NCI-H524 treated with DMSO at 0.1 percent for 48 hours (cell line): ENCODE results near the gene DGCR8.
"Not testable (repeated sequence)": the region's sequence is repeated elsewhere in the genome, so short reads cannot be mapped to it uniquely, and the experiment has no call there.

Source experiments
- DNase-seq: peaks from one replicate; lab custom pipeline; 2025; lab: John Stamatoyannopoulos, UW

DGCR8 gene

DNA sequence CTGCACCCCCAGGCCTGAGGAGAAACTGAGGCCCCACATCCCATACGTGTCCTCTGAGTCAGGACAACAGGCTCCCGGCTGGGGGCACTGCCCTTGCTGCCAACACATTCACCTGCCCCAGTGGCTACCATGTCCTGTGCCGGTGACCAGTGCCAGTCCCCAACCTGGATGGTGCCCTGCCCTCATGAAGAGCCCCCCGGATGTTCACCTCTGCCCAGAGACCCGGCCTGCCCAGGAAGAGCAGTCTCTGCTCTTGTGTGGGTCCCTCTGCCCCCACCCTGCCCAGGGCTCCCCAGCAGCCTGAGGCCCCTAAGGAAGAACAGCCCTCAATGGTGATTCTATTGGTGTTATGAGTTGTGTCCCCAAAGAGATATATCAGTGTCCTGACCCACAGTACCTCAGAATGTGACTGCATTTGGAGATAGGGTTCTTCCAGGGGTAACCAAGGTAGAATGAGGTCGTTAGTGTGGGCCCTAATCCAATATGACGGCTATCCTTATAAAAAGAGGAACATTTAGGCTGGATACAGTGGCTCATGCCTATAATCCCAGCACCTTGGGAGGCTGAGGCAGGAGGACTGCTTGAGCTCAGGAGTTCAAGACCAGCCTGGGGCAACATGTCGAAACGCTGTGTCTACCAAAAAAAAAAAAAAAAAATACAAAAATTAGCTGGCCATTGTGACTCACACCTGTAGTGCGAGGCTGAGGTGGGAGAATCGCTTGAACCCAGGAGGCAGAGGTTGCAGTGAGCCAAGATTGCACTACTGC, 13.2 kb upstream of the DGCR8 start:
- DNase-seq: no peak

DNA sequence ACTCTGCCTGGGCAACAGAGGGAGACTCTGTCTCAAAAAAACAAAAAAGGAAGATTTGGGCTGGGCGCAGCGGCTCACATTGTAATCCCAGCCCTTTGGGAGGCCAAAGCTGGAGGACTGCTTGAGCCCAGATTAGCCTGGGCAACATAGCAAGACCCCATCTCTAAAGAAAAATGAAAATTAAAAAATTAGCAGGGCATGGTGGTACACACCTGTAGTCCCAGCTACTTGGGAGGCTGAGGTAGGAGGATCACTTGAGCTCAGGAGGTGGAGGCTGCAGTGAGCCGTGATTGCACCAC, 12.7 kb upstream of the DGCR8 start:
- DNase-seq: not testable (repeated sequence)

DNA sequence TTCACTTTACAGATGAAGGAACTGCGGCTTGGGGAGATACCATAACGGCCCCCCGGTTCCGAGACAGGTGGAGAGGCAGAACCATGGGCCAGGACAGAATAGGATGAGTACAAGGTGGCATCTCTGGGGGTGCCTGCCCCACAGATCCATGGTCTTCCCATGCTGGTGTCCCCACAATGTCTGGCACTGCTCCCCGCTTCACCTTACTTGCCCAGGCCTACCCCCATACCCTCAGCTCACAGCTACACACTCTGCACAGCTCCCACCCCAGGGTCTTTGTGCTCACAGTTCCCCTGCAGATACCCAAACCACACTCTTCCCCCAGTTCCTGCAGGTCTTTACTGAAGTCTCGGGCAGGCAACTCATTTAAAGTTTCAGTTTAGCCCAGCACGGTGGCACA, 11.4 kb upstream of the DGCR8 start:
- DNase-seq: no peak

DNA sequence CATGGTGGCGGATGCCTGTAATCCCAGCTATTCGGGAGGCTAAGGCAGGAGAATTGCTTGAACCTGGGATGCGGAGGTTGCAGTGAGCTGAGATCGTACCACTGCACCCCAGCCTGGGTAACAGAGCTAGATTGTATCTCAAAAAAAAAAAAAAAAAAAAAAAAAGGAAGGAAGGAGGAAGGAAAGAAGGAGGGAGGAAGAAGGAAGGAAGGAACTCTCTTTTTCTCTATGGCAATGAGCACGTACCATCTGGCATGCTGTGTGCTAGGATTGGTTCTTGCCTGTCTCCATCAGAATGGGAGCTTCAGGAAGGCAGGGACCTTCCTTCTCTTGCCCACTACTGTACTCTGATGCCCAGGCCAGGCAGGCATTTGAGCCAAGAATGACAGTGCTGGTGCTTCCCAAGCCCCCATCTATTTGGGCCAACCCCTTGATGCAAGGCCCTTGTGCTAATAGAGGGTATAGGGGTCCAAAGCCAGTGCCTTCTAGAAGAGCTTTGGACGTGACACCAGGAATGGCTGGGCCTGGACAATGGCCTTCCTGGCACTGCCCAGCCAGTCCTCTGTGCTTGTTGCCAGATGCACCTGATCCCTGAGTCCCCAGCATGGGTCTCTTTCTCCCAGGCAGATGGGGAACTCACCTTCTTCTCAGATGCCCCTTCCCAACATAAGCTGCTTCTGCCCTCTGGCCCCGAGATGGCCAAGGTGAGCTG, 10.6 kb upstream of the DGCR8 start:
- DNase-seq: no peak

DNA sequence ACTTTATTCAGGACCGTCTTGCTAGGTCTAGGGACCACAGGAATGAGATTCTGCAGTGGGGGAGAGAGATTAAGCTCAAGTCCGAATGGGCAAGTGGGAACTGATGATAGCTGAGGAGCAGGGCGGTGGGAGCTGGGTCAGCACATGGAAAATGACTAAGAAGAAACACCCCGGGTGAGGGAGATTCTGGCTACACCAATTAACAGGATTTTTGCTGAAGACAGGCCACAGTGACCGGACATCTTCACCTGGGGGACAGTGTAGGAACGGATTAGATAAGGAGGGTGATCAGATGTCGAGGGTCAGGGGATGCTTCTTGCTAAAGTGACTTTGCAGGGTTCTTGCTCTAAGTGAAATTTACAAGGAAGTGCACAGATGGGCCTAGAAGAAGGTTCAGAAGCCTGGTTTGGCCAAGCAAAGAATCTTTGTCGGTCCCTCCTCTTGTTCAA, 8.5 kb upstream of the DGCR8 start:
- DNase-seq: no peak

DNA sequence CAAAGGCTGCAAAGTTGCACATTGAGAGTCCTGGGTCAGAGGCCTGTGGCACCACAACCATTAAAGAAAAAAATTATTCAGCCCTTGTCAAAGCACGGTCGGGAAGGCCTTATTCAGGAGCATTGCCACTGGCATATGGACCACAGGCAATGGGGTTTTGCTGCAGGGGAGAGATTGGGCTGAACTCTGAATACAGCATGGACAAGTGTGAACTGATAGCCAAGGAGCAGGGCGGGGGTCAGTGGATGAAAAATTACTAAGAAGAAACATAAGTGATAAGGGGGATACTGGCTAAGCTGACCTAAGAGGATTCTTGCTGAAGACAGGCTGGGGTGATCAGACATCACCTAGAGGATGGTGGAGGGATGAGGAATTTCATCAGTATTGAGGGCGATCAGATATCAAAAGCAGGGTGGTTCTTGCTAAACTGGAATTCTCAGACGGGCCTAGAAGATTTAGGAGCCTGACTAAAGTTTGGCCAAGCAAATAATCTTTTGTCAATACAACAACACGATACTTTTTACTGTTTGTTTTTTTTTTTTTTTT, 3.3 kb upstream of the DGCR8 start:
- DNase-seq: no peak

DNA sequence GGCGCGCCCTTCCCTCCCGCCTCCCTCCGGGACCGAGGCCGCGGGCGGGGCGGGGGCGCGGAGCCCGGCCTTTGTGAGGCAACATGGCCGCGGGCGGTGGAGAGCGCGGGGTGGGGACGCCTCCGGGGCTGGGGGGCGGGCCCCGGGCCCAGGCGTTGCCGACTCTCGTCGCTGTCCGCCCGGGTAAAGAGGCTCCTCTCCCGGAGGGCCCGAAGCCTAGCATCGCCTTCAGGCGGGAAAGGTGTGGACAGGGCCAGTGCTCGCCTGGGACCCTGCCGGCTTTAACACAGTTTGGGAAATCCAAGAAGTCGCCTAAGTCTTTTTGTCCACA, 369 bp downstream of the DGCR8 start:
- DNase-seq: no peak

DNA sequence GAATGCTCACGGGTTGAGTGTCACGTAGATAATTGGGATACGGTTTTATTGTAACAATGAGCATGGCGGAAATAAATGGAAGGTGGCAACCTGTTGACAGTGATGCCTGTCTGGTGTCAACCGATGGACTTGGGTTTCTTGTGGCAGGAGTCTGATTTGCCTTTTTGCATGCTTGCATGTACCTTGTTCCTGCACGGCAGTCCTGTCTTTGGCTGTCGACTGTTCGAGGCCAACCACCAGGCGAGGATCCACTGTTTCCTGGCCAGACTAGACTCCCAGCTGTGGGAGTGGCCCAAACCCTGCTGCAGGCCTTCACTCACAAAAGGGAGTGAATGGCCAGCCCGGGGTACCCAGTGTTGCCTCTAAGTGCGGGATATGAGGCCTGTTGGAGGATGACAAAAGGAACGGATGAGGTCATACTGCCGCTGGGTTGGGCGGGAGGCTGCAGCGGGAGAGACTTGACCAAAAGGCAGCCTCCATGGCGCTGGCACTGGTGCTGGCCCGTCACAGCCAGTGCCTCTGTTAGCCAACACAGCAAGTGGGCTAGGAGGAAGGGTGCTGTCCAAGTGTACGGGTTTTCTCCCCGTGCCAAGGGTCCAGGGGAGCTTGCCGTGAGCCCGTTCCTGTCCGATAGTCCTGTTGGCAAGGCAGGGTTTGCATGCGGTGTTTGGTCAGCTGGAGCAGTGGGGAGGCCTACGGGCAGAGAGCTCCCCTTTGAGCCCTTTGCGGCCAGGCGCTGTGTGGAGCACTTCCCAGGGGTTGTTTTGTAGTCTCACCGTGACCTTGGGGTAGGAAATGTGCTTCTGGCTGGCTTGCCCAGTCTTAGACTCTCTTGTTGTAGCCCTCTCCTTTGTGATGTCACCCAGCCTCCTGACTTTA, 974 bp downstream of the DGCR8 start:
- no peak for DNase-seq

DNA sequence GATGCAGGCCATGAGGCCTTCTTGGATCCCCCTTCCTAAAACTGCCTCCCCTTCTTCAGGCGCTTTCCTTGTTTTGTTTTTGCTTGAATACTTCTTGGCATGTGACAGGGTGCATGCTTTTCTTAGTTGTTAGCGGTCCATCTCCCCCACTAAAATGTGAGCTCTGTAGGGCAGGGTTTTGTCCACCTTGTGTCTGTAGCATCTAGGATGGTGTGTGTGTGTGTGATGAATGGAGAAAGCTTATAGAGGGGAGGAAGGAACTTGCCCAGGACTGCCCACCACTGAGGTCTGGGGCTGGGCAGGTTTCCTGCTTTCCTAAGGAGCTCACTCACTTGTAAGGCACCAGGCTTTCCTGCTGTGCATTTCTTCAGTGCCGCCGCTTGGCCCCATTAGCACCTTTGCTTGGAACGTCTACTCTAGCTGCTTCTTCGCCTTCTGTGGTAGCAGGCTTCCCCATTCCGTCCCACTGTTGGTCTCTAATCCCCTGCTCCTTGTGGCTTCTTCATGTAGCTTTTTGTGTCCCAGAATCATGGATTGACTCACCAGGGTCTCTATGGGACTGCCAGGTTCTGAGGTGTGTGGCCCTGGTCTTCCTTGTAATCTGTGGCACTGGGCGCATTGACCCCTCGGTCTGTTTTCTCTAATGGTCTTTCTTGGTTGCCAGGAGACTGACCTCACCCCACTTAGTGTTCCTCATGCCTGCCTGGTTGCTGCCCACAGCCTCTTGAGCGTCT, 3.3 kb downstream of the DGCR8 start:
- no peak for DNase-seq

DNA sequence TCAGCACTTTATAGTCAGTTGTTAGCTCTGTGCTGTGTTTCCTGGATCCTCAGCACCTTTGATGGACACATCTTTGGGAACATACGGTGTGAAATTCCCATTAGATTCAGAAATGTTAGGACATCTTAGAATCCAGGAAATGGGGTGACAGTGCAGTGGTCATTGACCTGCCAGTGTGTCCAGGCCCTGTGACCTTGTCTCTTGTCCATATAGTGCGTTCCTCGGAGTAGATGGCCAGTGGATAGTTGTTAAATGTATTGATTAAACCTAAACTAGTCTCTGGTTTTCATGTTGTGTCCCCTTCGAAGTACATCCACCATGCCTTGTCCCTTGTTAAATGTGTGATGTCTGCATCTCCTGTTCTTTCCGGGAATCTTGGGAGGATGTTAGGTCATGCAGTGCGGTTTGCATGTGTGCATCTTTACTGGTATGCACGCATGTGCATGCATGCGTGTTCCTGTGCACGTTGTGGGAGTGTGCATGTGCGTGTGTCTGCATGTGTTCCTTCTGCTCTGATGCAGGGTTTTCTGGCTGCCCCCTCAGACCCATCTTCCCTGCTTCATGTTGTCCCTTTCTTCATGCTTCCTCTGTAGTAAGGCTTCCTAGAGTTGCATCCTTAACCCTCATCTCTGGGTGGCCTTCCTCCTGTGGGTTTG, 4.0 kb downstream of the DGCR8 start:
- DNase-seq: no peak

DNA sequence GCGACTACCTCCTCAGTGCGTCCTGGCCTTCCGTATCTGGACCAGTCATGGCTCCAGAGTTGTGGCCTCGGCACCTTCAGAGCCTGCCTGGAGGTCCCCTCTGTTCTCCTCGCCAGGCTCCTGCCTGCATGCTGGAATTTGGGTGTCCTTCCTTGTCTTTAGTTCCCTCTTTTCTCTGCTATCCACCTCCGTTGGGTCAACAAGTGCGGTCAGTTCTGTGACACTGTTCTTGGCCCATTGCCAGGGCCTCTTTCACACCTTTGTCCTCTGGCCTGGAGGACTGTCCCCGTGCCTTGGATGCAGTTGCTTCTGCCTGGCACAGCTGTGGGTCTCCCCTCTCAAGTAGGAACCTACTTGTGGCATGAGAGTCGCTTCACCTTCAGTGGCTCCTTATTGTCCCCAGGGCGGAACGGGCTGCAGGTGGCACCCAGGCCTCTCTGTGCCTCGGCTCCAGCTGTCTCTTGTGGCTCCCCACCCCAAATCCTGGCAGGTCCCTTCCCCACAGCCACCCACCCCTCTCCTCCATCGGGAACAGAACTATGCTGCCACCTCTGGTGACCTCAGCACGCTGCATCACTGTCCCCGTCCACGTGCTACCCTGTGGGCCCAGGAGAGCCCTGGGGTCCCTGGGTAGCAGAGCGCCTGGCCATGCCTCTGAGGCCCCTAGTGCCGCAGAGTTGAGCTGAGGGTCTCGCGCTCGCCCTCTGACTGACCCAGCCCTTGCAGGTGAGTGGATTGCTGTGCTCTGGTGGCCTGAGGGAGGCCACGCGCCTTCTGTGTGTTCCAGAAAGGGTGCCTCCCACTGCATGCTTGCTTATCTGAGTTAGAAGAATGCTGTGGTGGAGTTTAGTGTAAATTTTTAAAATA, 4.7 kb downstream of the DGCR8 start:
- DNase-seq: no peak

DNA sequence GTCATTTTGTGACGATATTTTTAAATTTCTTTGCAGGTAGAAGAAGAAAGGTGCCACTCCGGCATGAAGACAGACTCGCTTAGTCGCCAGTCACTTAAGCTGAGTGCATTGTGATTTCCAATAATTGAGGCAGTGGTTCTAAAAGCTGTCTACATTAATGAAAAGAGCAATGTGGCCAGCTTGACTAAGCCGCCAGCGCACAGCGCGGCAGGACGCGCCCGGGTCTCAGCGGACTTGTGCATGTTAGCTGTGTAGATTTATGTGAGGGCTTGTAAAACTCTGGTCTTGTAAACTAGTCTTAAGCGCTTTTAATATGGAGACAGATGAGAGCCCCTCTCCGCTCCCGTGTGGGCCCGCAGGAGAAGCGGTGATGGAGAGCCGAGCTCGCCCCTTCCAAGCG, 5.6 kb downstream of the DGCR8 start:
- DNase-seq: no peak

DNA sequence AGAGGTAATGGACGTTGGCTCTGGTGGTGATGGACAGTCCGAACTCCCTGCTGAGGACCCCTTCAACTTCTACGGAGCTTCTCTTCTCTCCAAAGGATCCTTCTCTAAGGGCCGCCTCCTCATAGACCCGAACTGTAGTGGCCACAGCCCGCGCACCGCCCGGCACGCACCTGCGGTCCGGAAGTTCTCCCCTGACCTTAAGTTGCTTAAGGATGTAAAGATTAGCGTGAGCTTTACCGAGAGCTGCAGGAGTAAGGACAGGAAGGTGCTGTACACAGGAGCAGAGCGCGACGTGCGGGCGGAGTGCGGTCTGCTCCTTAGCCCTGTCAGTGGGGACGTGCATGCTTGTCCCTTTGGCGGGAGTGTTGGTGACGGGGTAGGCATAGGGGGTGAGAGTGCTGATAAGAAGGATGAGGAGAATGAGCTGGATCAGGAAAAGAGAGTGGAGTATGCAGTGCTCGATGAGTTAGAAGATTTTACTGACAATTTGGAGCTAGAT, 6.1 kb downstream of the DGCR8 start:
- no peak for DNase-seq

DNA sequence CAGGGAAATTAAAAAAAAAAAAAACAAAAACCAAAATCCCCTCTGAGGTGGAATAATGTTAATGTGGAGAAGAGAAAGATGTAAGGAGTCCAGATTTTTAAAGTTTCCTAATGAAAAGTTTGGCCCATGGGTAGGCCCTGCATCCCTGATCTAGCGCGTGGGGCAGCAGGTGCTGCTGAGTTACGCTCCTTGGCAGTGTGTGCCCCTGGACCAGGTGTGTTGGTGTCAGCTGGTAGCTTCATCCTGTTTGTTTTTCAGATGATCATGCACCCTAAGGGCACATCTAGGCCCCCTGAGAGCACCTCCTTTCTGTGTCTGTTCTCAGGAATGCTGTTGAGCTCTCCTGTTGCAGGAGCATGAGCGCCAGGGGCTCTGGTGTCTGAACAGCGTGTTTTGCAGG, 6.7 kb downstream of the DGCR8 start:
- DNase-seq: no peak

DNA sequence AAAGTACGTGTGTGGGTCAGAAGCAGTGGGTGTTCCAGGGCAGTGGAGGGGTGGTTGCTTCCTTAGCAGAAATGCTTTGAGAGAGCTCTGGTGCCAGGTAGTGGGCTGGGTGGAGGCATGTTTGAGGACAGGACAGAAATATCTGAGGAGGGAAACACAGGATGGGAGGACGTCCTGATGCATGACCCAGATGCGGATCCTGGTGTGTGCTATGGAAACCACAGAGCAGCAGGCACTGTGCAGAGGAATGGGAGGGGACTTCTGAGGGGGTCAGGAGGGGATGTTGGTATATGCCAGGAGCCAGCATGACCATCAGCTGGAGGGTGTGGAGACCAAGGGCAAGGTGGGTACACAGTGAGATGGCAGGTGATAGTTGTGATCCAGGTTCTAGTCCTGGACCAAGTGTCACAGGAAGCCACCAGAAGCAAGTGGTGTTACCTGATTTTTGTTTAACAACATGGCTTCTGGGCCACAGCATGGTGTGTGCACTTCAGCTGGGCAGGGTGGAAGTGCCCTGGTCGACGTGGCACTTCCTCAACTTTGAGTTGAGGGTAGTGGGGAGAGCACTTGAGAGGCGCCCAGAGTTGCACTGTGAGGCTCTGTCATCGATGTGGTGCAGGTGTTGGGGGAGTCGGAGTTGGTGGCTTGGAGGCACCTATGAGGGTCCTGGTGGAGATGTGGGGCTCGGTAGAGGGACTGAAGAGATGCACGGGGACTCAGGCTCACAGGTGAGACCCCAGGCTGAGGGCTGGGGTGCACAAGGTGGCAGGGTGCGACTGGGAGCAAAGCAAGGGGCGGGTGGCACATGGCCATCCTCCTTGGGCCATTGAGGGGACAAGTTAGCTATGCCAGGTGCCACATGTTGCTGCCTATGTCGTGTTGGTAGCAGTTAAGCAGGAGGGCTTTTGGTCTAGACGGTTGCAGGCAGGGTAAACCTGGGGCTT, 7.5 kb downstream of the DGCR8 start:
- DNase-seq: no peak

DNA sequence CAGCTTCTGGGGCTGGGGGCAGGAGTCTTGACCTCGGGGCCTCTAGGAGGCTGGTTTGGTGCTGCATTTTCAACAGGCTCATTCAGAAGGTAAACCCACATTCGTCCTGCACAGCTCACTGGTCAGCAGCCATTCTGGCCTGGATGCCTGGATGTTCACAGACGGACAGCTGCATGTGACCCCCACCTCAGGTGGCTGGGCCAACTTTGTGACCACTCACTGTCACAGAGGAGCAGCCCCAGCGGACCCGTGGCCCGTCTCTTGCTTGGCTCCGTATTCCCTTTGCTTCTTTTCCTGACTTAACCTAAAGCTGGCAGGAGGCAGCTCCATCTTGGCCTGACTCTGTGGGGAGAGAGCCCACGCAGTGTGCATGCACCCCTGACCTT, 8.2 kb downstream of the DGCR8 start:
- DNase-seq: no peak

DNA sequence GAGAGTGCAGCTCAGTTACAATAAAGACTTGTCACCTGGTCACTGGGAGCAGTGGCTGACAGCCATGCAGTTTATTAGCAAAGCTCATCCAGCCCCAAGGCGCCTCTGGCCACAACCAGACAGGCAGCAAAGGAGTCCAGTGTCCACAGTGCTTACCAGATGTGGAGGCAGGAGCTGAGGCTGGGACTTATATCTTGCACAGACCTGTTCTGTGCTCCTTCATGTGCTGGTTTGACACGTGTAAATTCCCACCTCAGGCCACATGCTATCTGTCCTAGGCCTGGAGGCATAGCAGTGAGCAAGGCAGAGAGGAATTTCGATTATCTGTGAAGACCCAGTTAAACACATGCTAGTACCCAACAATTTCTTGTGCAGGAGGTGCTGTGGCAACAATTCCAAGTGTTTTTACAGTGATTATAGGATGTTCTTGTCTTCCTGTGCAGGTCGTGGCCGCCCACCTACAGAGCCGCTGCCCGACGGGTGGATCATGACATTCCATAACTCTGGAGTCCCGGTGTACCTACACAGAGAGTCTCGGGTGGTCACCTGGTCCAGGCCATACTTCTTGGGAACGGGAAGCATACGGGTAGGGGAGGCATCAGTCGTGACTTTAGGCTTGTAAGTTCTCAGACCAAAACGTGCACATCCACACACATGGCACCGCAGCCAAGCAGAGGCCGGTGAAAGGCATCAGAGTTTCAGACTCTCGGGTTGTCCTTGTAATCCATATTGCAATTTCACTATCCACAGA, 9.4 kb downstream of the DGCR8 start:
- DNase-seq: no peak

DNA sequence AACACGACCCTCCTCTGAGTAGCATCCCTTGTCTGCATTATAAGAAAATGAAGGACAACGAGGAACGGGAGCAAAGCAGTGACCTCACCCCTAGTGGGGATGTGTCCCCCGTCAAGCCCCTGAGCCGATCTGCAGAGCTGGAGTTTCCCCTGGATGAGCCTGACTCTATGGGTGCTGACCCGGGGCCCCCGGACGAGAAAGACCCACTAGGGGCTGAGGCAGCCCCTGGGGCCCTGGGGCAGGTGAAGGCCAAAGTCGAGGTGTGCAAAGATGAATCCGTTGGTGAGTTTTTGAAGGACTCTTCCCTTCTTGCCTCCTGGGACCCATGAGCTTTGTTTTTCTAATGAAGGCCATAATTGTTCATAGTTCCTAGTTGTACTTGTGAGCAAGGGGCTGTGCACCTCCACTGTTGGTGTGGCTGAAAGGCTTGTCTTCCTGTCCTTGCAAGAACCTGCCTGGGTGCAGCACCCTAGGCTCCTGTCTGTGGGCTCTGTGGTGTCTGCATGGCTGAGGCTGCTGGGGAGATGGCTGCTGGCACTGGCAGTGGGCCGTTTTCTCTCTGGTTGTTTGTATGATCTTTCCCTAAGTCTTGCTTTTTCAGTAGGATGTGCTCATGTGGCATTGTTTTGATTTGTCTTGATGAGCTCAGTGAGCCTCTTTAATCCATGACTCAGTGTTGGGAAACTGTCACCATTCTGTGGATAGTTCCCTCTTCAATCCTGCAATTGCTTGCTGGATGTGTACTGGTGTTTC, 10.1 kb downstream of the DGCR8 start:
- DNase-seq: no peak
